ENCODE data around the gene AGRN. TPM values are rescaled to one million over a fixed set of nuclear protein-coding genes. Genes with fewer than 3 reads are reported as not detected.
"Not testable (repeated sequence)": the region's sequence is repeated elsewhere in the genome, so short reads cannot be mapped to it uniquely, and the experiment has no call there.

The AGRN gene
- total and polyA plus RNA-seq, 8 donors: 40.5 to 166 (median 71.4) TPM

DNA sequence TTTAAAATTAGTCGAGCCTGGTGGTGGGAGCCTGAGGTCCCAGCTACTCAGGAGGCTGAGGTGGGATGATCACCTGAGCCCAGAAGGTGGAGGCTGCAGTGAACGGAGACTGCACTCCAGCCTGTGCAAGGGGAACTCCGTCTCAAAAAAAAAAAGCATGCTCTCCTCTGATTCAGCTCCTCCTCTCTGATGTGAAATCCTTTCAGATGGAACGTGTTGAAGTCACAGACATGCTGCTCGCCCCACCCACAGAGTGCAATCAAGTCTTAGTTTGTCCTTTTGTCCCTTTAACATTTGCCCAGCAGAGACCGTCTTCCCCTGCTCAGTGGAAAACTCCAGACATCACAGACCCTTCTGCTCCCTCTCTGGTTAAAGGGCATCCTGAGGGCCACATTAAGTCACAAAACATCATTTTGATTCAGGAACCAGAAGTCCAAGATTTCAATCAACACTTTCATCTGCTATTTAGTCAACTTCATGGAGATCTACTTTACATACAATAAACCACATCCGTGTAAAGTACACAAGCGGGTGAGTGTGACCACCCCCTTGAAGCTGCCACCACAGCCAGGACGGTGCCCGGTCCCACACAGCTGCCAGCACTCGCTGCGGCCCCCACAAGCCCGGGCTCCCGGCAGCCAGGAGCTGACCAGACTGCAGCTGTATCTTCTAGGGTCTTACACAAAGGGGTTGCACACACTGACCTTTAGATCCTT, 73.1 kb downstream of the AGRN start:
- no peak for FAIRE-seq
- TF ChIP-seq, protein P1, sequence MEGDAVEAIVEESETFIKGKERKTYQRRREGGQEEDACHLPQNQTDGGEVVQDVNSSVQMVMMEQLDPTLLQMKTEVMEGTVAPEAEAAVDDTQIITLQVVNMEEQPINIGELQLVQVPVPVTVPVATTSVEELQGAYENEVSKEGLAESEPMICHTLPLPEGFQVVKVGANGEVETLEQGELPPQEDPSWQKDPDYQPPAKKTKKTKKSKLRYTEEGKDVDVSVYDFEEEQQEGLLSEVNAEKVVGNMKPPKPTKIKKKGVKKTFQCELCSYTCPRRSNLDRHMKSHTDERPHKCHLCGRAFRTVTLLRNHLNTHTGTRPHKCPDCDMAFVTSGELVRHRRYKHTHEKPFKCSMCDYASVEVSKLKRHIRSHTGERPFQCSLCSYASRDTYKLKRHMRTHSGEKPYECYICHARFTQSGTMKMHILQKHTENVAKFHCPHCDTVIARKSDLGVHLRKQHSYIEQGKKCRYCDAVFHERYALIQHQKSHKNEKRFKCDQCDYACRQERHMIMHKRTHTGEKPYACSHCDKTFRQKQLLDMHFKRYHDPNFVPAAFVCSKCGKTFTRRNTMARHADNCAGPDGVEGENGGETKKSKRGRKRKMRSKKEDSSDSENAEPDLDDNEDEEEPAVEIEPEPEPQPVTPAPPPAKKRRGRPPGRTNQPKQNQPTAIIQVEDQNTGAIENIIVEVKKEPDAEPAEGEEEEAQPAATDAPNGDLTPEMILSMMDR (IDR thresholded peaks at IDR 0.05): no peak
- no peaks in the 10 kb centered on the region for H3K36me3 ChIP-seq
- no peaks in the 10 kb centered on the region for H3K9me3 ChIP-seq
- DNase-seq: peak in 1 of 6 donors; percentile 29
- H3K4me1 ChIP-seq: no peaks in the 10 kb centered on the region
- 85 to 91% methylated on average over 14 of the region's 14 CpGs for WGBS, 2 donors
- no peaks in the 10 kb centered on the region for H3K27me3 ChIP-seq
- no peak overlapping the region for H3K27ac ChIP-seq
- no peak for ATAC-seq
- intact Hi-C loops (cut with DNase I): no loop called here
- no peak overlapping the region for H3K4me3 ChIP-seq

DNA sequence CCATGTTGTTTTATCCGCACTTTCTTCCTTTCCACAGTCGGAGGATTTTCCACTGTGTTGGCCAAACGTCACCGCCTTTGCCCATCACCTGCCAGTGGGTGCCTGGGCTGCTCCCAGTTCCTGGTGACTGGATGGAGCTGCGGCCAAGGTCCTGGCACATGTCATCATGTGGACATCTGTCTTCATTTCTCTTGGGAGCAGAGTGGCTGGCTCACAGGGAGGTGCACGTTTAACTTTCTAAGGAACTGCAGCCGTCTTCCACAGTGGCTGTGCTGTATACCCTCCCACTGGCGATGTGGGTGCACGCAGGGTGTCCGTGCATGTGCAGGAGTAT, 73.7 kb downstream of the AGRN start:
- FAIRE-seq (no peak), ATAC-seq (no peak), DNase-seq (peak in 1 of 6 donors; percentile 42)
- WGBS, 2 donors: 82 to 90% methylated on average over 10 of the region's 10 CpGs
- no peak overlapping the region for H3K27ac ChIP-seq
- H3K9me3 ChIP-seq: no peaks in the 10 kb centered on the region
- H3K36me3 ChIP-seq: no peaks in the 10 kb centered on the region
- TF ChIP-seq, protein P1 (IDR thresholded peaks at IDR 0.05): no peak
- H3K4me3 ChIP-seq: no peak overlapping the region
- no peaks in the 10 kb centered on the region for H3K4me1 ChIP-seq
- no peaks in the 10 kb centered on the region for H3K27me3 ChIP-seq
- intact Hi-C loops (cut with DNase I): no loop called here

DNA sequence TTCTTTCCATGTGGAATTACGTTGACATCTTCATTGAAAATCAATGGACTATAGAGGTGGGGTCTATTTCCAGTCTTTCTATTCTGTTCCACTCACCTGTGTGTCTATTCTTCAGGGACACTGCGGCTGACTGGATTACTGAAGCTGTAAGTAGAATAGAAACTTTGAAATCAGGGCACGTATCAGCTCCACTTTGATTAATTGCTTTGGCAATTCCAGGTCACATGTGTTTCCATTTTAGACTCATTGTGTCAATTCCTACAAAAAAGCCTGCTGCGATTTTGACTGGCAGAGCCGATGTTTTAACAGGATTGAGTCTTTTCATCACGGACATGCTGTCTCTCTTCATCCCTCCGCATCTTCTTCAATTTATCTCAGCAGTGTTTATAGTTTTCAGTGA, 75.1 kb downstream of the AGRN start:
- FAIRE-seq: no peak
- ATAC-seq: no peak
- Histone ChIP-seq H3K4me1 (no peaks in the 10 kb centered on the region), H3K27ac (no peak overlapping the region), H3K27me3 (no peaks in the 10 kb centered on the region), H3K36me3 (no peaks in the 10 kb centered on the region), H3K9me3 (no peaks in the 10 kb centered on the region), H3K4me3 (no peak overlapping the region)
- TF ChIP-seq, protein P1 (IDR thresholded peaks at IDR 0.05): no peak
- DNase-seq: no peak
- 87 to 89% methylated on average over 7 of the region's 7 CpGs for WGBS, 2 donors
- intact Hi-C loops (cut with DNase I): no loop called here

DNA sequence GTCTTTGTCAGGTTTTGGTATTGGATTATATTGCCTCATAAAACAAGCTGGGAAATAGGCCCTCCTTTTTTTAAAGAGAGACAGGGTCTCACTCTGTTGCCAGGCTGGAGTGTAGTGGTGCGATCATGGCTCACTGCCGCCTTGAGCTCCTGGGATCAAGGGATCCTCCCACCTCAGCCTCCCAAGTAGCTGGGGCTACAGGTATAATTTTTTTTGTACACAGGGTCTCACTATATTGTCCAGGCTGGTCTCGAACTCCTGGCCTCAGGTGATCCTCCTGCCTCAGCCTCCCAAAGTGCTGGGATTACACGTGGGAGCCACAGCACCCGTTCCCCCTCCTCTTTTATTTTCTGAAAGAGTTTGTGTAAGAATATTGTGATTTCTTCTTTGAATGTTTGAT, 76.2 kb downstream of the AGRN start:
- intact Hi-C loops (cut with DNase I); FAIRE-seq: not testable (repeated sequence)
- DNase-seq: peak in 1 of 6 donors; percentile 0

DNA sequence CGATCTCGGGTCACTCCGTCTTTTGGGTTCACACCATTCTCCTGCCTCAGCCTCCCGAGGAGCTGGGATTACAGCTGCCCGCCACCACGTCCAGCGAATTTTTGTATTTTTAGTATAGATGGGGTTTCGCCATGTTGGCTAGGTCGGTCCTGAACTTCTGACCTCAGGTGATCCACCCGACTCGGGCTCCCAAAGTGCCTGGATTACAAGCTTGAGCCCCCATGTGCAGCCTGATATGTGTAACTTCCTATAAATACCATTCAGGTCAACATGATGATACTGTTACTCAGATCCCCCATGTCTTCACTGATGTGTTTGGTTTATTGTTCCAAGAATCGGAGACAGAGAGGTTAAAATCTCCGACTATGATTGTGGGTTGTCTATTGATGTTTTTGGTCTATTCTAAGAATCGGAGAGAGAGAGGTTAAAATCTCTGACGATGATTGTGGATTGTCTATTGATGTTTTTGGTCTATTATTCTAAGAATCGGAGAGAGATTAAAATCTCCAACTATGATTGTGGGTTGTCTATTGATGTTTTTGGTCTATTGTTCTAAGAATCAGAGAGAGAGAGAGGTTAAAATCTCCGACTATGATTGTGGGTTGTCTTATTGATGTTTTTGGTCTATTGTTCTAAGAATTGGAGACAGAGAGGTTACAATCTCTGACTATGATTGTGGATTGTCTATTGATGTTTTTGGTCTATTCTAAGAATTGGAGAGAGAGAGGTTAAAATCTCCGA, 78.9 kb downstream of the AGRN start:
- peak in 1 of 6 donors; percentile 13 for DNase-seq
- TF ChIP-seq, protein P1 (IDR thresholded peaks at IDR 0.05): no peak
- Histone ChIP-seq H3K27me3 (no peaks in the 10 kb centered on the region), H3K27ac (no peak overlapping the region), H3K36me3 (no peaks in the 10 kb centered on the region), H3K4me1 (no peaks in the 10 kb centered on the region), H3K9me3 (no peaks in the 10 kb centered on the region), H3K4me3 (no peak overlapping the region)
- intact Hi-C loops (cut with DNase I): no loop called here
- 90 to 94% methylated on average over 18 of the region's 18 CpGs for WGBS, 2 donors
- no peak for FAIRE-seq
- ATAC-seq: no peak

More for the DNA sequence above, 76.2 kb downstream of the AGRN start:
- not testable (repeated sequence) for ATAC-seq, H3K4me3 ChIP-seq, H3K9me3 ChIP-seq, H3K36me3 ChIP-seq, H3K27me3 ChIP-seq, H3K4me1 ChIP-seq, H3K27ac ChIP-seq
- WGBS, 2 donors: 91 to 92% methylated on average over 5 of the region's 5 CpGs

Data from pancreas (tissue), 10 donors.